Measurements from ENCODE around the gene NKIRAS1. TPM values are rescaled to one million over a fixed set of nuclear protein-coding genes. Genes with fewer than 3 reads are reported as not detected.

The NKIRAS1 gene
- total RNA-seq, 1 experiment from 2014 or later: 6.8 TPM

- ChIA-PET CTCF (interaction anchor here (0.6 to 1.1 kb wide), 3 partner anchors 9 to 293 kb away, joined by 3 read pairs; no protein-coding TSS in a partner anchor), POLR2A (interaction anchor here (1.7 kb wide), 1 partner anchor 37 kb away, joined by 7 read pairs; the partner anchor contains the start of genes NKIRAS1 and RPL15)
- TF ChIP-seq CTCF (IDR thresholded peaks at IDR 0.05; ENCODE audit: unreplicated experiment): no peak
- DNase-seq (ENCODE audit: unreplicated experiment): no peak
- H3K27ac Mint-ChIP-seq (ENCODE audit: low read depth, unreplicated experiment): no peak overlapping the region
- H3K4me1 Mint-ChIP-seq (ENCODE audit: insufficient read depth, unreplicated experiment): peaks cover 28% of the 10 kb centered on the region
- intact Hi-C loops (cut with micrococcal nuclease): no loop called here
- H3K4me3 Mint-ChIP-seq (ENCODE audit: unreplicated experiment): no peak overlapping the region
- peaks cover 10% of the 10 kb centered on the region for H3K36me3 Mint-ChIP-seq (ENCODE audit: insufficient read depth, unreplicated experiment)
- no peaks in the 10 kb centered on the region for H3K9me3 Mint-ChIP-seq (ENCODE audit: unreplicated experiment)
- no TSS peak for BruUV-seq (replicated peaks)
- H3K27me3 Mint-ChIP-seq (ENCODE audit: insufficient read depth, unreplicated experiment): no peaks in the 10 kb centered on the region
Measured at GRCh38 chr3:23879485-23879884, 37.3 kb downstream of the NKIRAS1 start.

- no peaks in the 10 kb centered on the region for H3K27me3 Mint-ChIP-seq (ENCODE audit: insufficient read depth, unreplicated experiment)
- BruUV-seq (replicated peaks): no TSS peak
- H3K4me3 Mint-ChIP-seq (ENCODE audit: unreplicated experiment): peak overlapping the region; percentile 10
- no peaks in the 10 kb centered on the region for H3K36me3 Mint-ChIP-seq (ENCODE audit: insufficient read depth, unreplicated experiment)
- intact Hi-C loops (cut with micrococcal nuclease): no loop called here
- H3K4me1 Mint-ChIP-seq (ENCODE audit: insufficient read depth, unreplicated experiment): peaks cover 35% of the 10 kb centered on the region
- CTCF ChIA-PET: interaction anchor here (0.7 to 1.4 kb wide), 5 partner anchors 11 to 318 kb away, joined by 3 to 4 read pairs (median 3); no protein-coding TSS in a partner anchor
- no peaks in the 10 kb centered on the region for H3K9me3 Mint-ChIP-seq (ENCODE audit: unreplicated experiment)
- POLR2A ChIA-PET: interaction anchor here (0.6 to 2.1 kb wide), 7 partner anchors 11 to 290 kb away, joined by 3 to 6 read pairs (median 3); no protein-coding TSS in a partner anchor
- peak overlapping the region; percentile 37 for H3K27ac Mint-ChIP-seq (ENCODE audit: low read depth, unreplicated experiment)
- DNase-seq (ENCODE audit: unreplicated experiment): peak; percentile 93
- no peak for TF ChIP-seq CTCF (IDR thresholded peaks at IDR 0.05; ENCODE audit: unreplicated experiment)
Measured at GRCh38 chr3:23877329-23877980, 39.3 kb downstream of the NKIRAS1 start.

GRCh38 chr3:23876923-23877322 lies 39.9 kb downstream of the NKIRAS1 start:
- Mint-ChIP-seq H3K4me3 (ENCODE audit: unreplicated experiment) (peak overlapping the region; percentile 10), H3K27me3 (ENCODE audit: insufficient read depth, unreplicated experiment) (no peaks in the 10 kb centered on the region), H3K4me1 (ENCODE audit: insufficient read depth, unreplicated experiment) (peaks cover 35% of the 10 kb centered on the region), H3K36me3 (ENCODE audit: insufficient read depth, unreplicated experiment) (peaks cover 4% of the 10 kb centered on the region), H3K9me3 (ENCODE audit: unreplicated experiment) (no peaks in the 10 kb centered on the region), H3K27ac (ENCODE audit: low read depth, unreplicated experiment) (peak overlapping the region; percentile 37)
- CTCF ChIA-PET: interaction anchor here (0.6 to 1.4 kb wide), 7 partner anchors 12 to 134 kb away, joined by 3 to 5 read pairs (median 4); no protein-coding TSS in a partner anchor
- BruUV-seq (replicated peaks): no TSS peak
- intact Hi-C loops (cut with micrococcal nuclease): no loop called here
- DNase-seq (ENCODE audit: unreplicated experiment): no peak
- no peak for TF ChIP-seq CTCF (IDR thresholded peaks at IDR 0.05; ENCODE audit: unreplicated experiment)
- POLR2A ChIA-PET: interaction anchor here (1.2 to 2.1 kb wide), 5 partner anchors 11 to 70 kb away, joined by 3 to 6 read pairs (median 3); no protein-coding TSS in a partner anchor

GRCh38 chr3:23875113-23875725 lies 41.6 kb downstream of the NKIRAS1 start:
- no peak for TF ChIP-seq CTCF (IDR thresholded peaks at IDR 0.05; ENCODE audit: unreplicated experiment)
- CTCF ChIA-PET: interaction anchor here (0.7 to 1.8 kb wide), 3 partner anchors 13 to 31 kb away, joined by 3 to 4 read pairs (median 4); no protein-coding TSS in a partner anchor
- Mint-ChIP-seq H3K9me3 (ENCODE audit: unreplicated experiment) (no peaks in the 10 kb centered on the region), H3K27ac (ENCODE audit: low read depth, unreplicated experiment) (no peak overlapping the region), H3K36me3 (ENCODE audit: insufficient read depth, unreplicated experiment) (peaks cover 7% of the 10 kb centered on the region), H3K27me3 (ENCODE audit: insufficient read depth, unreplicated experiment) (no peaks in the 10 kb centered on the region), H3K4me1 (ENCODE audit: insufficient read depth, unreplicated experiment) (peaks cover 35% of the 10 kb centered on the region), H3K4me3 (ENCODE audit: unreplicated experiment) (no peak overlapping the region)
- intact Hi-C loops (cut with micrococcal nuclease): no loop called here
- no TSS peak for BruUV-seq (replicated peaks)
- DNase-seq (ENCODE audit: unreplicated experiment): no peak
- POLR2A ChIA-PET: interaction anchor here (1.3 to 1.6 kb wide), 2 partner anchors 17 to 42 kb away, joined by 3 read pairs; partner anchors contain the start of genes NKIRAS1 and RPL15

Measured in MCF 10A (cell line).